ENCODE measurements around the gene ESYT2. TPM values are rescaled to one million over a fixed set of nuclear protein-coding genes. Genes with fewer than 3 reads are reported as not detected.

The ESYT2 gene
- total RNA-seq, 1 experiment from 2014 or later = 59.4 TPM

DNA sequence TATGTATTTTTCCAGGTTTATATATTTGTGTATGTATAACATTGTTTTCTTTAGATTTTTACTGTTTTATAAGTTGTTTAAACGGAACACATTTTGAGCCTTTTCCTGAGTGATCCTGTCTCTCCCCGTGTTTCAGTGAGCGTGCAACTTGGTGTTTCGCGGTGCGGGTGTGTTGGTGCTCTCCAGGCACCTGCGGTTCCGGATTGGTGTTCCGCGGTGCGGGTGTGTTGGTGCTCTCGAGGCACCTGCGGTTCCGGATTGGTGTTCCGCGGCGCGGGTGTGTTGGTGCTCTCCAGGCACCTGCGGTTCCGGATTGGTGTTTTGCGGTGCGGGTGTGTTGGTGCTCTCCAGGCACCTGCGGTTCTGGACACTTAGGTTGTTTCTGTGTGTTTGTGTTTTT is 47.7 kb upstream of the ESYT2 start:
- peaks cover 17% of the 10 kb centered on the region for H3K36me3 Mint-ChIP-seq (ENCODE audit: insufficient read depth, unreplicated experiment)
- H3K9me3 Mint-ChIP-seq (ENCODE audit: unreplicated experiment) = no peaks in the 10 kb centered on the region
- POLR2A ChIA-PET = no interaction called here
- no peak for DNase-seq
- BruUV-seq (replicated peaks) = no TSS peak
- Histone ChIP-seq H3K4me3 (ENCODE audit: low read depth, low read length) (no peak overlapping the region), H3K4me1 (no peaks in the 10 kb centered on the region), H3K27me3 (replicated peaks; ENCODE audit: control insufficient read depth, insufficient read depth, low read length) (no peaks in the 10 kb centered on the region), H3K36me3 (ENCODE audit: control insufficient read depth, insufficient read depth, low read length) (no peaks in the 10 kb centered on the region), H3K9me3 (no peaks in the 10 kb centered on the region)
- H3K4me3 Mint-ChIP-seq (ENCODE audit: unreplicated experiment) = no peak overlapping the region
- H3K27ac Mint-ChIP-seq (ENCODE audit: unreplicated experiment) = no peak overlapping the region
- CTCF ChIA-PET = no interaction called here
- H3K4me1 Mint-ChIP-seq (ENCODE audit: low read depth, unreplicated experiment) = no peaks in the 10 kb centered on the region
- H3K27me3 Mint-ChIP-seq (ENCODE audit: insufficient read depth, unreplicated experiment) = no peaks in the 10 kb centered on the region
- intact Hi-C loops (cut with micrococcal nuclease; ENCODE audit: unreplicated experiment) = no loop called here
- TF ChIP-seq, protein P1, sequence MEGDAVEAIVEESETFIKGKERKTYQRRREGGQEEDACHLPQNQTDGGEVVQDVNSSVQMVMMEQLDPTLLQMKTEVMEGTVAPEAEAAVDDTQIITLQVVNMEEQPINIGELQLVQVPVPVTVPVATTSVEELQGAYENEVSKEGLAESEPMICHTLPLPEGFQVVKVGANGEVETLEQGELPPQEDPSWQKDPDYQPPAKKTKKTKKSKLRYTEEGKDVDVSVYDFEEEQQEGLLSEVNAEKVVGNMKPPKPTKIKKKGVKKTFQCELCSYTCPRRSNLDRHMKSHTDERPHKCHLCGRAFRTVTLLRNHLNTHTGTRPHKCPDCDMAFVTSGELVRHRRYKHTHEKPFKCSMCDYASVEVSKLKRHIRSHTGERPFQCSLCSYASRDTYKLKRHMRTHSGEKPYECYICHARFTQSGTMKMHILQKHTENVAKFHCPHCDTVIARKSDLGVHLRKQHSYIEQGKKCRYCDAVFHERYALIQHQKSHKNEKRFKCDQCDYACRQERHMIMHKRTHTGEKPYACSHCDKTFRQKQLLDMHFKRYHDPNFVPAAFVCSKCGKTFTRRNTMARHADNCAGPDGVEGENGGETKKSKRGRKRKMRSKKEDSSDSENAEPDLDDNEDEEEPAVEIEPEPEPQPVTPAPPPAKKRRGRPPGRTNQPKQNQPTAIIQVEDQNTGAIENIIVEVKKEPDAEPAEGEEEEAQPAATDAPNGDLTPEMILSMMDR (IDR thresholded peaks at IDR 0.05; ENCODE audit: insufficient read depth in 1 of 2, low read depth in 1 of 2, low read length in 1 of 2, severe bottlenecking in 1 of 2, unreplicated experiment in 1 of 2) = no peak

DNA sequence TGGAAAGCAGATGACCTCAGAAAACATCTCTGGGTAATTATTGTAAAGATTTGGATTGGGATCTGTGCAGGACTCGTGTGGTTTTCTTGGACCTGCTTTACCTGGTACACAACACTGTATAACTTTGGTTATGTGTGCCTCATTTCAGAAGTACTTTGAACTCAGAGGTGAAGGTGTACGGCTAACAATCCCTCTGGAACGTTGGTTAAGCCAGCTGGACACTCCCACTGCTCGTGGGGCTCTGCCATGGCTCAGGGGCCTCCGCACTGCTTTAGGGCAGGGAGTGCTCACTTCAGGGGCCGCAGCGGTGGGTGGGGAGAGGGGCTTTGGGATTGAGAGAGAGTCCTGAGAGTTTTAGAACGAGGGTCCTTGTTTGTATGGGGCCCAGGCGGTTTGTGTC is 40.6 kb upstream of the ESYT2 start:
- Mint-ChIP-seq H3K4me1 (ENCODE audit: low read depth, unreplicated experiment) (peaks cover 7% of the 10 kb centered on the region), H3K9me3 (ENCODE audit: unreplicated experiment) (no peaks in the 10 kb centered on the region), H3K27ac (ENCODE audit: unreplicated experiment) (no peak overlapping the region), H3K27me3 (ENCODE audit: insufficient read depth, unreplicated experiment) (no peaks in the 10 kb centered on the region), H3K36me3 (ENCODE audit: insufficient read depth, unreplicated experiment) (peaks cover 6% of the 10 kb centered on the region), H3K4me3 (ENCODE audit: unreplicated experiment) (no peak overlapping the region)
- H3K36me3 ChIP-seq (ENCODE audit: control insufficient read depth, insufficient read depth, low read length) = no peaks in the 10 kb centered on the region; the same call in none of the 2 replicates
- H3K27me3 ChIP-seq (replicated peaks; ENCODE audit: control insufficient read depth, insufficient read depth, low read length) = no peaks in the 10 kb centered on the region
- no peak for DNase-seq
- intact Hi-C loops (cut with micrococcal nuclease; ENCODE audit: unreplicated experiment) = loop anchor here (10.0 kb wide), 1 partner anchor 165 kb away; the partner anchor contains the start of gene NCAPG2
- H3K4me1 ChIP-seq = peaks cover 10% of the 10 kb centered on the region
- H3K9me3 ChIP-seq = no peaks in the 10 kb centered on the region
- CTCF ChIA-PET = no interaction called here
- no peak overlapping the region for H3K4me3 ChIP-seq (ENCODE audit: low read depth, low read length)
- no TSS peak for BruUV-seq (replicated peaks)
- TF ChIP-seq, protein P1 (IDR thresholded peaks at IDR 0.05; ENCODE audit: insufficient read depth in 1 of 2, low read depth in 1 of 2, low read length in 1 of 2, severe bottlenecking in 1 of 2, unreplicated experiment in 1 of 2) = no peak
- POLR2A ChIA-PET = no interaction called here

DNA sequence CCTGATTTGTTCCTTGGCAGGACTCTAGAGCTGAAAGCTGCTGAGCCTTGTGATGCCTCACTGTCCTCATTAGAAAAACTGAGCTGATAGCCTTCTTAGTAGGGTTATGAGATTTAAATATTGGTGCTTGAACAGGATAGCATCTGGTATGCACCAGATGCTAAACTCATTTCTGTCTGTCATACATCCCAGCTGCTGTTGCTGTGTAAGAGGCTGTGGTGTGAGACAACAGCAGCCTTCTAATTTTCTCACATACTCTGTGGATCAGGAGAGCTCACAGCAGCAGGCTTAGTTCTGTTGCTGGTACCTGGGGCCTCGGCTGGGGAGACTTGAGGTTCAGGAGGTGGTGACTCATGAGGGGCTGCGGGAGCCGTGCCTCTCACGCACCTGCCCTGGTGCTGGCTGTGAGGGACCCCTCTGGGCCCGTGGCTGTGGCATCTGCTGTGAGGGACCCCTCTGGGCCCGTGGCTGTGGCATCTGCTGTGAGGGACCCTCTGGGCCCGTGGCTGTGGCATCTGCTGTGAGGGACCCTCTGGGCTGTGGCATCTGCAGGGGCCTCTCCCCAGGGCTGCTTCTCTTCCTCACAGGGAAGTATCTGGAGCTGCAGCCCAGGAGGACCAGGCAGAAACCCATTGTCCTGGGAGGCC is 39.6 kb upstream of the ESYT2 start:
- H3K9me3 Mint-ChIP-seq (ENCODE audit: unreplicated experiment) = no peaks in the 10 kb centered on the region
- Histone ChIP-seq H3K9me3 (no peaks in the 10 kb centered on the region), H3K36me3 (ENCODE audit: control insufficient read depth, insufficient read depth, low read length) (no peaks in the 10 kb centered on the region; the same call in none of the 2 replicates), H3K4me3 (ENCODE audit: low read depth, low read length) (no peak overlapping the region), H3K4me1 (peaks cover 14% of the 10 kb centered on the region), H3K27me3 (replicated peaks; ENCODE audit: control insufficient read depth, insufficient read depth, low read length) (no peaks in the 10 kb centered on the region)
- POLR2A ChIA-PET = no interaction called here
- H3K4me3 Mint-ChIP-seq (ENCODE audit: unreplicated experiment) = no peak overlapping the region
- H3K4me1 Mint-ChIP-seq (ENCODE audit: low read depth, unreplicated experiment) = peaks cover 17% of the 10 kb centered on the region
- CTCF ChIA-PET = interaction anchor here (0.6 kb wide), 1 partner anchor 109 kb away, joined by 3 read pairs; no protein-coding TSS in a partner anchor
- H3K27me3 Mint-ChIP-seq (ENCODE audit: insufficient read depth, unreplicated experiment) = no peaks in the 10 kb centered on the region
- H3K27ac Mint-ChIP-seq (ENCODE audit: unreplicated experiment) = no peak overlapping the region
- no peak for DNase-seq
- H3K36me3 Mint-ChIP-seq (ENCODE audit: insufficient read depth, unreplicated experiment) = peaks cover 8% of the 10 kb centered on the region
- TF ChIP-seq, protein P1 (IDR thresholded peaks at IDR 0.05; ENCODE audit: insufficient read depth in 1 of 2, low read depth in 1 of 2, low read length in 1 of 2, severe bottlenecking in 1 of 2, unreplicated experiment in 1 of 2) = no peak
- intact Hi-C loops (cut with micrococcal nuclease; ENCODE audit: unreplicated experiment) = loop anchor here (10.0 kb wide), 1 partner anchor 164 kb away; the partner anchor contains the start of gene NCAPG2
- BruUV-seq (replicated peaks) = no TSS peak

Data from Caco-2 (cell line).